HUES48 (cell line): ENCODE results near the gene MESD.

Experiments
- H3K27ac ChIP-seq: one replicate; pipeline ENCODE4 v1.7.0; 2013; ENCODE audit warnings: low read depth, low read length, inconsistent platforms
- H3K27me3 ChIP-seq: 2 replicates; pipeline ENCODE4 v1.6.1; 2013; ENCODE audit warnings: mild to moderate bottlenecking, low read length; ENCODE audit not compliant: control insufficient read depth, insufficient read depth
- H3K36me3 ChIP-seq: 2 replicates; pipeline ENCODE4 v1.6.1; 2013; ENCODE audit warnings: low read length; ENCODE audit not compliant: control insufficient read depth, insufficient read depth
- H3K4me1 ChIP-seq: 2 replicates; pipeline ENCODE4 v1.6.1; 2013; ENCODE audit warnings: mild to moderate bottlenecking, low read length; ENCODE audit not compliant: control insufficient read depth, insufficient read depth
- H3K4me3 ChIP-seq: 2 replicates; pipeline ENCODE4 v1.5.1; 2013; ENCODE audit warnings: mild to moderate bottlenecking, low read depth, low read length
- H3K9ac ChIP-seq: 2 replicates; pipeline ENCODE4 v1.6.1; 2013; ENCODE audit warnings: mild to moderate bottlenecking, low read depth, low read length, moderate library complexity
- H3K9me3 ChIP-seq: 2 replicates; pipeline ENCODE4 v1.6.1; 2013; ENCODE audit warnings: low read length; ENCODE audit not compliant: control insufficient read depth, insufficient read depth

MESD gene

DNA sequence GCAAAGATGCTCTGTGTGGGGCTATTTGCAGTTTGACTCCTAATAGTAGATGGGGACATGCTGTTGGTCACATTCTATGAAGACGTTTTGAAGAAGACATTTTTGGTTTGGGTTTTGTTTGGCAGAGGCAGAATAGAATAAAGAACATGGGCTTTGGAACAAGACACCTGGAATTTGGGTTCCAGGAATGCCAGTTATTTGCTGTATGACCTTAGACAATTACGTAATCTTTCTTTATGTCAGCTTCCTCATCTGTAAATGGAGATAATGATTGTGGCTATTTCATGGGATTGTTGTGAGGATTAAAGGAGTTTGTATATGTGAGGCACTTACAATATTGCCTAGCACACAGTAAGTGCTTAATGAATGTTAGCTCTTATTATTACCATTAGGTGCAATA lies 91.6 kb downstream of the MESD start:
- Histone ChIP-seq H3K4me1 (no peaks in the 10 kb centered on the region), H3K27me3 (no peaks in the 10 kb centered on the region), H3K4me3 (no peak overlapping the region), H3K9ac (no peak overlapping the region), H3K9me3 (no peaks in the 10 kb centered on the region), H3K36me3 (no peaks in the 10 kb centered on the region), H3K27ac (no peak overlapping the region)
